Airway epithelial cell (primary cell): Measurements from ENCODE around the gene BAG2. TPM values are rescaled to one million over a fixed set of nuclear protein-coding genes. Genes with fewer than 3 reads are reported as not detected.

Experiments used
- total RNA-seq: library from RNA; depleted of rRNA; stranded (reverse); fragments of >200 nt; gene quantifications from 2 replicates; pipeline ENCODE4 v1.2.3, GENCODE V29; 2015

The BAG2 gene
- total RNA-seq = 1.6 and 1.7 TPM in 2 replicates

GRCh38 chr6:57172136-57173055 is at the start of gene BAG2:
BAG2 (plus strand) TSS chr6:57172326; CDS start chr6:57172698, 372 bp downstream.

DNA sequence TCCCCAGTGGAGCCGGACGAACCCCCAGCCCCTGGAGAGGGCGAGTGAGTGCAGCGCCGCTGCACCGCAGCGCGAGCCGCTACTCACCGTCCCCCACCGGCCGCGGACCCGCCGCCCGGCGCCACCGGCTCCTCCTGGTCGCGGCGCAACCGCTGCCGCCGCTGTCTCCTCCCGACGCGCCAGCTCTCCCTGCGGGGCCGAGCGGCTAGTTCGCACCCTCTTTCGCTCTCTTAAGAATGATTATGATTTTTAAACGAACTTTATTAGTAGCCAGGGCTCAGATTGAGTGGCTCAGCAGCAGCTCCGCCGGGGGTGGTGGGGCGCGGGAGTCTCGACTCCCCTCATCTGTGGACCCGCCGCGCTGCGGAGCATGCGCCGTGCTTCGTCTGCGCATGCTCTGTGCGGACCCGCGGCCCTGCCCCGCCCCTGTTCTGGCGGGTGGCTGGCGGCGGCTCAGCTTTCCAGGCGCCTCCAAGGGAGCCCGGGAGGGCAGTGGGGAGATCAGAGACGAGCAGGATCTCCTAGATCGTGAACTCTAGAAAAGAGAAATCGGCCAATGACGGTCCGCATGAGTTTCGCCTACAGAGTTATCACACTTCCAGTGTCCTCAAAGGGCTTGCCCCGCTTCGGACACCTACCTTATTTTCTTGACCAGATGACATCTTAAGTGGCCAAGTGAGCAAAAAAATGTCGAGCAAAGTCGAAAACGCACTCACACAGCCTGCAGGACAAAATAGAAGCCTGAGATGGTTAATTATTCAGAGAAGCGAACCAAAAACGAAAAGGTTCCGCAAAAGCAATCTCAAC is 50.0 kb downstream of the BAG2 start, which contains the start of gene RAB23:
TSS of gene RAB23 (minus strand) at position 372 of the 807 bp plus-strand sequence. CDS start 11,927 bp downstream, outside the sequence.

Other genes with a start within 250 kb of the BAG2 start
- gene BEND6, start 217.2 kb upstream of the BAG2 start, total RNA-seq = 0.23 and 0.28 TPM in 2 replicates
- gene KIAA1586, start 125.6 kb upstream of the BAG2 start, total RNA-seq = 3.3 and 5.6 TPM in 2 replicates
- gene ZNF451, start 82.1 kb upstream of the BAG2 start, total RNA-seq = 16.3 and 22.7 TPM in 2 replicates
- 6.0 and 9.9 TPM in 2 replicates for gene RAB23, start 50.0 kb downstream of the BAG2 start, total RNA-seq
- gene PRIM2, start 145.3 kb downstream of the BAG2 start, total RNA-seq = 12.5 and 16.9 TPM in 2 replicates